Measurements from ENCODE around the gene PIAS3.

DNA sequence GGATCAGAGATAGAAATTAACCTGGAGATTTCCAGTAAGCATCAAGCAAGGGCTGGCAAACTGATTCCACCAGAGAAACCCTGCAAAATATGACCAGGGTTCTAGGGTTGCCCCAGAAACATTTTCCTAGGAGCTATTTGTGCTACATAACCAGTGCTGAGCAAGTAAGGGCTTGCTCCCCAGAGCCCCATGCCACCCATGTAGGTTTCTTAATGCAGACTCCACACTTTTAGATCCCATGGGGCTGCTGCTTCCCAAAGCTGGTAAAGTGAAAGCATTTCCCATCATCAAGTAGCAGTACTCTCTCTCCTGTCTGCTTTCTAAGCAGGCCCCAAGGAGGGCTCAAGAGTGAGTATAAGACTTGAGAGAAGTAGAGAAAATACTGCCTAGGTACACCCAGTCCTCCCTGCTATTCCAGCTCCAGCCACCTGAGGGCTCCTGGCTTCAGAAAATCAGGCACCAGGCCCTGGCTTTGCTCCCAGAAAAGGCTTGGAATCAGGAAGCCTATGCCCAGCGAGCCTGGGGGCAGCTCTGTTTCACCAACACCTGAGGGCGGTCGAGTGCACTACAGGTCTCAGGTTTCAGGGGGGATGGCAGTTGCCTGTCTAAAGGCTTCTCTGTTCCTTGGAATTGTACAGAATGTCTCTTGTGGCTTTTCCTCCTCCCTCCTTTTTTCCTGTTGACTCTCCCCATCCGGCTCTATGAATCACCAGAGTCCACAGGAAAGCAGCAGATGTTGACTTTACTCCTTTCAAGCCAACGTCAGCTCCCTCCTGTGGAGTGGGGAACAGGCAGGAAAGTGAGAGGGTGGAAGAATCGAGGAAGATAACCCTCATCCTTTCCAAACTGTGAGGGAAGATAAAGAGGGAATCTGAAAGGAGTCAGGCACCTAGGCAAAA, 33.0 kb upstream of the PIAS3 start:
- TF ChIP-seq POLR2A (IDR thresholded peaks at IDR 0.05; ENCODE audit: low read depth, low read length) = no peak
- TF ChIP-seq POLR2AphosphoS5 (IDR thresholded peaks at IDR 0.05; ENCODE audit: low read depth, low read length) = no peak
- TF ChIP-seq TAF1 (IDR thresholded peaks at IDR 0.05; ENCODE audit: borderline replicate concordance, low read depth, low read length) = no peak

Data from GM12892 (cell line).